WERI-Rb-1 (cell line): ENCODE data around the gene ODAD4.
A peak's percentile ranks its signal among the peaks of the same experiment; 100 is the strongest.

ENCODE experiments used
- DNase-seq: peaks from one replicate; pipeline ENCODE4 v3.0.0-alpha.2; 2020
- H3K27ac ChIP-seq: fragments of 250-450 bp; sonication (Bioruptor Pico); 2 replicates; pipeline ENCODE4 v1.5.1; 2020; ENCODE audit warnings: mild to moderate bottlenecking, moderate library complexity
- H3K27me3 ChIP-seq: fragments of 250-450 bp; sonication (Bioruptor Pico); 2 replicates; pipeline ENCODE4 v1.5.1; 2021; ENCODE audit warnings: mild to moderate bottlenecking, low read depth, moderate library complexity; ENCODE audit not compliant: insufficient read depth, severe bottlenecking
- H3K36me3 ChIP-seq: fragments of 250-450 bp; sonication (Bioruptor Pico); 2 replicates; pipeline ENCODE4 v1.5.1; 2020; ENCODE audit warnings: mild to moderate bottlenecking, moderate library complexity
- H3K4me3 ChIP-seq: 2 replicates; pipeline ENCODE4 v1.5.1; 2011; ENCODE audit warnings: low read depth, mild to moderate bottlenecking, control low read depth, low read length
- H3K9me3 ChIP-seq: fragments of 250-450 bp; sonication (Bioruptor Pico); 2 replicates; pipeline ENCODE4 v1.5.1; 2021; ENCODE audit warnings: mild to moderate bottlenecking, moderate library complexity; ENCODE audit not compliant: severe bottlenecking
- TF ChIP-seq, protein P1 (sequence below): IDR thresholded peaks from 2 replicates; pipeline ENCODE4 v1.5.1; 2011; ENCODE audit warnings: low read depth, mild to moderate bottlenecking, control low read depth, inconsistent platforms, low read length

The ODAD4 gene

DNA sequence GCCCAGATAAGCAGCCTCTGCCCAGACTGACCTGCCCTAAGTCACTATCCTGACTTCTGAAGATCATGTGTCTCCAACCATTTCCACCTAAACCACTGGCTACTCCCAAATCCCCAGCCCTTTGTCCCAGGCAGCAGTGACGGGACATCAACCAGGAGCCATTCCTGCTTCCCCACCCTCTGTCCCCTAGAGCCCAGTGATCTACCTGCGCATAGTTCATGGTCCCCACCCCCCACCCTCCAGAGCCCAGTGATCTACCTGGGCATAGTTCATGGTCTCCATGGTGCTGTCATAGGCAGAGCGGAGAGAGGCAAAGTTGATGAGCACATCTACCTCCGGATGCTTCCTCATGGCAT, 38.4 kb upstream of the ODAD4 start:
- H3K27ac ChIP-seq: no peak overlapping the region; the same call in 1 of the 2 replicates

DNA sequence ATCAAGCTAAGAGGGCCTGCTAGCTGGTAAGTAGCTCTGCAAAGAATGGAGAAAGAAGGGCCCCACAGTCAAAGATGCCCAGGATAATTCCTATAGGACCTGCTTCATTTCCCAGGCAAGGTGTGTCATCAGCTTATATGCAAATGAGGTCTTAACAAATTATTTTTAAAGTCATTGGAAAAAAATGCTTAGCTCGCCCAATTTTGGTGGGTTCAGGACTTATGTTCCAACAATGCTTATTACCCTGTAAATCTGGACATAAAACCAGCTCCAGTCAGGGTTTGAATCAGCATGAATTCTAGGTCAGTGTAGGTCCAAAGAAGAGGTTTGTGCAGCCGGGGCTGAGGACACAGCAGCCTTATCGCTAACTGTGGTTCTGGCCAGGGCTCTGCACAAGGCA, 37.0 kb upstream of the ODAD4 start:
- Histone ChIP-seq H3K36me3 (peaks cover 100% of the 10 kb centered on the region), H3K27me3 (no peaks in the 10 kb centered on the region), H3K4me3 (no peak overlapping the region), H3K9me3 (no peaks in the 10 kb centered on the region), H3K27ac (no peak overlapping the region)
- TF ChIP-seq, protein P1, sequence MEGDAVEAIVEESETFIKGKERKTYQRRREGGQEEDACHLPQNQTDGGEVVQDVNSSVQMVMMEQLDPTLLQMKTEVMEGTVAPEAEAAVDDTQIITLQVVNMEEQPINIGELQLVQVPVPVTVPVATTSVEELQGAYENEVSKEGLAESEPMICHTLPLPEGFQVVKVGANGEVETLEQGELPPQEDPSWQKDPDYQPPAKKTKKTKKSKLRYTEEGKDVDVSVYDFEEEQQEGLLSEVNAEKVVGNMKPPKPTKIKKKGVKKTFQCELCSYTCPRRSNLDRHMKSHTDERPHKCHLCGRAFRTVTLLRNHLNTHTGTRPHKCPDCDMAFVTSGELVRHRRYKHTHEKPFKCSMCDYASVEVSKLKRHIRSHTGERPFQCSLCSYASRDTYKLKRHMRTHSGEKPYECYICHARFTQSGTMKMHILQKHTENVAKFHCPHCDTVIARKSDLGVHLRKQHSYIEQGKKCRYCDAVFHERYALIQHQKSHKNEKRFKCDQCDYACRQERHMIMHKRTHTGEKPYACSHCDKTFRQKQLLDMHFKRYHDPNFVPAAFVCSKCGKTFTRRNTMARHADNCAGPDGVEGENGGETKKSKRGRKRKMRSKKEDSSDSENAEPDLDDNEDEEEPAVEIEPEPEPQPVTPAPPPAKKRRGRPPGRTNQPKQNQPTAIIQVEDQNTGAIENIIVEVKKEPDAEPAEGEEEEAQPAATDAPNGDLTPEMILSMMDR: no peak
- DNase-seq: no peak

More for the DNA sequence above, 38.4 kb upstream of the ODAD4 start:
- Histone ChIP-seq H3K27me3 (no peaks in the 10 kb centered on the region), H3K9me3 (no peaks in the 10 kb centered on the region), H3K36me3 (peaks cover 100% of the 10 kb centered on the region), H3K4me3 (no peak overlapping the region)
- TF ChIP-seq, protein P1: no peak
- no peak for DNase-seq

DNA sequence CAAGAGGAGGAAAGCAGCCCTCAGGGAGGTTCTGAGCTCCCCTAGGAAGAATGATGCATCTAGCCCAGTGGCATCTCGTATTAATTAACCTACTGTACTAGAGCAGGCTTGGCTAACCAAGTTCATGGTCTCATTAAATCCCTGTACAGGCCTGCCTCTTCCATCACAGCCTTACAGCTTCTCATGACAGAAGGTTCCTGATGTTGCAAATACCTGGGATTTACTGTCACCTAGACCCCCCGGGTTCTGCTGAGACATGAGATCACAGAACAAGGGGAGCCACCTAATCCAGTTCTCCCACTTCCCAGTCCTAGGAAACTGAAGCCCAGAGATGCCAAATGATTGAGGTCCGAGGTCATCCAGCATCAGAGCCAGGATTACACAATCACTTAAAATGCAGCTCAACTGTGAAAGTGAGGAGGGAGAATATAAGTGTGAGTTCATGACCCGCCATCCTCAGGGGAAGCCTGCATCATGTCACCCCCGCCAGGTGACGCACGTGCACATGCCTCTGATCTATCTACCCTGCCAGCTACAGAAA, 35.6 kb upstream of the ODAD4 start:
- H3K36me3 ChIP-seq: peaks cover 100% of the 10 kb centered on the region

DNA sequence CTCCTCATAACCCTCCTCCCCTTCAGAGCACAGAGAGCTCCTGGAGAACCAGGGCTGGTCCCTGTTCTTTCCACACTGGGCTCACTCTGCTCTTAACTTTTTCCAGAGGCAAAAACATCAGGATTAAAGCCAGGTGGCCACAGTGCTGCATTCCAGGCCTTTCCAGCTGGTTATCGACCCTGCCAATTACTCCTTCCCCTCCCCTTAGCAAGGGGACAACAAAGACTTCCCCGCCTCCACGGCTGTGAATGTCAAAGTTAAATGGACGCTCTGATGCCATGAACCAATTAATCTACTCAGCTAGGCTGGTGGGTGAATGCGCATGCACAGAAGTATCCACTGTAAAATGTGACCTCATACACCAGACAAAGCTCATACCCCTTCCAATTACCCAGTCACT, 34.8 kb upstream of the ODAD4 start:
- Histone ChIP-seq H3K4me3 (no peak overlapping the region), H3K36me3 (peaks cover 100% of the 10 kb centered on the region), H3K27me3 (no peaks in the 10 kb centered on the region), H3K27ac (no peak overlapping the region; the same call in 1 of the 2 replicates), H3K9me3 (no peaks in the 10 kb centered on the region)
- TF ChIP-seq, protein P1: no peak
- DNase-seq: peak; percentile 39

More for the DNA sequence above, 35.6 kb upstream of the ODAD4 start:
- no peak for DNase-seq
- no peaks in the 10 kb centered on the region for H3K27me3 ChIP-seq
- H3K27ac ChIP-seq: no peak overlapping the region
- TF ChIP-seq, protein P1: no peak
- no peaks in the 10 kb centered on the region for H3K9me3 ChIP-seq
- H3K4me3 ChIP-seq: no peak overlapping the region

DNA sequence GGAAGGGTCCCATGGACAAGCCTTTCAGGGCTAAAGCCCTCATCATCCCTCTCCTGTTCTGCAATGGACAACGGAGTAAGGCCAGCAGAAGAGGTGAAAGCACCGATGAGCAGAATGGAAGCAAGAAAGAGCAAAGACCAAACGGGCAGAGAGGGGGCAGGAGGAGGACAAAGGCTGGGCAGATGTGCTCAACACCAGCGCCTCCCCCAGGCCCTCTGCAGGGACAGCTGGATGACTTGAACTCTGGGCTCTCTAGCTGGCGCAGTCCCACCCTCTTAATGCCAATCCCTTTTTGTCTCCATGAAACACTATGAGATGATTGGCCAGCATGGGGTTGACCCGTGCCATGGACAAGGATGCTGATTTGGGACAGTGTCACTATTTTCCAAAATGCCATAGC, 33.7 kb upstream of the ODAD4 start:
- H3K36me3 ChIP-seq: peaks cover 100% of the 10 kb centered on the region
- no peaks in the 10 kb centered on the region for H3K9me3 ChIP-seq
- no peak overlapping the region for H3K4me3 ChIP-seq
- peak overlapping the region; percentile 11; the same call in 1 of the 2 replicates for H3K27ac ChIP-seq
- no peak for DNase-seq
- H3K27me3 ChIP-seq: no peaks in the 10 kb centered on the region
- TF ChIP-seq, protein P1: peak; percentile 53

DNA sequence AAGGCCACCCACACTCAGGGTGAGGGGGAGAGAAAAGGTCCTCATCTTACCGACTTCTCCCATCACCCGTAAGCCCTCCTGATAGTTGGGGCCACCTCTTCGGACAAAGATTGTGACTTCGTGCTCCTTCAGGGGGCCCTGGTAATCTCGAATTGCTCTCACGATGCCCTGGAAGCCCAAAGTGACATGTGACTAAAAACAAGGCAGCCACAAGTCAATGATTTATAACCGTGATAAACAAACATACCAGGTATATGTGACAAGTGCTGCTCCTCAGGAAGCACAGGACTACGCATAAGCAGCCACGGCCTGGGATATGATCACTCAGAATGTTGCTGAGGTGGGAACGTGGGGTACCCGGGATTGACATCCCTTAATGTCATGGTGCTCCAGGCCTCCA, 28.8 kb upstream of the ODAD4 start:
- TF ChIP-seq, protein P1: no peak
- H3K27me3 ChIP-seq: no peaks in the 10 kb centered on the region
- no peak for DNase-seq
- H3K36me3 ChIP-seq: peaks cover 97% of the 10 kb centered on the region
- H3K27ac ChIP-seq: peak overlapping the region; percentile 34; the same call in 1 of the 2 replicates
- H3K9me3 ChIP-seq: no peaks in the 10 kb centered on the region
- no peak overlapping the region for H3K4me3 ChIP-seq
